Measurements from ENCODE around the gene DCAF17. TPM values are rescaled to one million over a fixed set of nuclear protein-coding genes. Genes with fewer than 3 reads are reported as not detected.
"Not testable (repeated sequence)": the region's sequence is repeated elsewhere in the genome, so short reads cannot be mapped to it uniquely, and the experiment has no call there.

Gene DCAF17
- total RNA-seq, 1 donor from 2014 or later: 19.2 TPM

GRCh38 chr2:171410101-171410500 lies 23.9 kb upstream of the DCAF17 start:
- no peaks in the 10 kb centered on the region for H3K27me3 Mint-ChIP-seq (ENCODE audit: unreplicated experiment)
- TF ChIP-seq CTCF (IDR thresholded peaks at IDR 0.05): no peak
- peak overlapping the region; percentile 92 for H3K27ac Mint-ChIP-seq (ENCODE audit: unreplicated experiment)
- no peak for DNase-seq (ENCODE audit: extremely low spot score, unreplicated experiment)
- H3K4me3 Mint-ChIP-seq (ENCODE audit: unreplicated experiment): peak overlapping the region; percentile 2
- H3K36me3 Mint-ChIP-seq (ENCODE audit: unreplicated experiment): peaks cover 2% of the 10 kb centered on the region
- peaks cover under 1% of the 10 kb centered on the region for H3K9me3 Mint-ChIP-seq (ENCODE audit: unreplicated experiment)
- peaks cover 48% of the 10 kb centered on the region for H3K4me1 Mint-ChIP-seq (ENCODE audit: unreplicated experiment)

- TF ChIP-seq CTCF (IDR thresholded peaks at IDR 0.05): no peak
- H3K4me3 Mint-ChIP-seq (ENCODE audit: unreplicated experiment): peak overlapping the region; percentile 2
- H3K27me3 Mint-ChIP-seq (ENCODE audit: unreplicated experiment): no peaks in the 10 kb centered on the region
- H3K9me3 Mint-ChIP-seq (ENCODE audit: unreplicated experiment): no peaks in the 10 kb centered on the region
- H3K27ac Mint-ChIP-seq (ENCODE audit: unreplicated experiment): peak overlapping the region; percentile 92
- peaks cover 48% of the 10 kb centered on the region for H3K4me1 Mint-ChIP-seq (ENCODE audit: unreplicated experiment)
- no peak for DNase-seq (ENCODE audit: extremely low spot score, unreplicated experiment)
- H3K36me3 Mint-ChIP-seq (ENCODE audit: unreplicated experiment): peaks cover 2% of the 10 kb centered on the region
Measured at GRCh38 chr2:171410624-171411023, 23.4 kb upstream of the DCAF17 start.

- H3K4me3 Mint-ChIP-seq (ENCODE audit: unreplicated experiment): no peak overlapping the region
- TF ChIP-seq CTCF (IDR thresholded peaks at IDR 0.05): no peak
- H3K9me3 Mint-ChIP-seq (ENCODE audit: unreplicated experiment): no peaks in the 10 kb centered on the region
- peaks cover 2% of the 10 kb centered on the region for H3K36me3 Mint-ChIP-seq (ENCODE audit: unreplicated experiment)
- no peaks in the 10 kb centered on the region for H3K27me3 Mint-ChIP-seq (ENCODE audit: unreplicated experiment)
- peak overlapping the region; percentile 92 for H3K27ac Mint-ChIP-seq (ENCODE audit: unreplicated experiment)
- DNase-seq (ENCODE audit: extremely low spot score, unreplicated experiment): no peak
- peaks cover 53% of the 10 kb centered on the region for H3K4me1 Mint-ChIP-seq (ENCODE audit: unreplicated experiment)
Measured at GRCh38 chr2:171411214-171411613, 22.8 kb upstream of the DCAF17 start.

- Mint-ChIP-seq H3K27me3 (ENCODE audit: unreplicated experiment) (no peaks in the 10 kb centered on the region), H3K36me3 (ENCODE audit: unreplicated experiment) (peaks cover 2% of the 10 kb centered on the region), H3K4me1 (ENCODE audit: unreplicated experiment) (peaks cover 53% of the 10 kb centered on the region), H3K4me3 (ENCODE audit: unreplicated experiment) (no peak overlapping the region), H3K9me3 (ENCODE audit: unreplicated experiment) (no peaks in the 10 kb centered on the region), H3K27ac (ENCODE audit: unreplicated experiment) (peak overlapping the region; percentile 29)
- TF ChIP-seq CTCF (IDR thresholded peaks at IDR 0.05): no peak
- no peak for DNase-seq (ENCODE audit: extremely low spot score, unreplicated experiment)
Measured at GRCh38 chr2:171411791-171412483, 22.1 kb upstream of the DCAF17 start.

- H3K4me1 Mint-ChIP-seq (ENCODE audit: unreplicated experiment): peaks cover 53% of the 10 kb centered on the region
- peaks cover 2% of the 10 kb centered on the region for H3K36me3 Mint-ChIP-seq (ENCODE audit: unreplicated experiment)
- H3K9me3 Mint-ChIP-seq (ENCODE audit: unreplicated experiment): no peaks in the 10 kb centered on the region
- no peak for TF ChIP-seq CTCF (IDR thresholded peaks at IDR 0.05)
- H3K4me3 Mint-ChIP-seq (ENCODE audit: unreplicated experiment): no peak overlapping the region
- H3K27ac Mint-ChIP-seq (ENCODE audit: unreplicated experiment): no peak overlapping the region
- DNase-seq (ENCODE audit: extremely low spot score, unreplicated experiment): no peak
- no peaks in the 10 kb centered on the region for H3K27me3 Mint-ChIP-seq (ENCODE audit: unreplicated experiment)
Measured at GRCh38 chr2:171412571-171413175, 21.4 kb upstream of the DCAF17 start.

GRCh38 chr2:171414645-171415044 lies 19.4 kb upstream of the DCAF17 start:
- H3K4me3 Mint-ChIP-seq (ENCODE audit: unreplicated experiment); H3K36me3 Mint-ChIP-seq (ENCODE audit: unreplicated experiment); DNase-seq (ENCODE audit: extremely low spot score, unreplicated experiment); H3K27me3 Mint-ChIP-seq (ENCODE audit: unreplicated experiment); H3K27ac Mint-ChIP-seq (ENCODE audit: unreplicated experiment); H3K9me3 Mint-ChIP-seq (ENCODE audit: unreplicated experiment): not testable (repeated sequence)
- H3K4me1 Mint-ChIP-seq (ENCODE audit: unreplicated experiment): peaks cover 42% of the 10 kb centered on the region
